ENCODE results near the gene TUBAL3.

DNA sequence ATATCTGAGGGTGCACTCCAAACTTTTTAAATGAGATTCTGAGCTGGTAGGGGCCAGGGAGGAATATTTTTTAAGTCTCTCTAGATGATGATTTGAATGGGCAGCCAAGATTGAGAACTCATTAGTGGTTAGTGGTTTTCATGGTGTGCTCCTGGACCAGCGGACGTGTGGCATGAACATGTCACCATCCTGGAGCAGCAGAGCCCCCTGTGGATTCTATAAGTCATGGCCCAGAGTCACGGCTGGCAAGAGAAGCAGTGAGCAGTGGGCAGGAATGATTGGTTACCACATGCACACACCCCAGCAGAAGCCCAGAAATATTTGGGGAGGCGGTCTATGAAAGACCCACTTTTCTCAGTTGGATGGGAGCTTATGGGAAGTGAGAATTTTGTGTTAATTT lies 61.1 kb downstream of the TUBAL3 start:
- TF ChIP-seq, protein P1, sequence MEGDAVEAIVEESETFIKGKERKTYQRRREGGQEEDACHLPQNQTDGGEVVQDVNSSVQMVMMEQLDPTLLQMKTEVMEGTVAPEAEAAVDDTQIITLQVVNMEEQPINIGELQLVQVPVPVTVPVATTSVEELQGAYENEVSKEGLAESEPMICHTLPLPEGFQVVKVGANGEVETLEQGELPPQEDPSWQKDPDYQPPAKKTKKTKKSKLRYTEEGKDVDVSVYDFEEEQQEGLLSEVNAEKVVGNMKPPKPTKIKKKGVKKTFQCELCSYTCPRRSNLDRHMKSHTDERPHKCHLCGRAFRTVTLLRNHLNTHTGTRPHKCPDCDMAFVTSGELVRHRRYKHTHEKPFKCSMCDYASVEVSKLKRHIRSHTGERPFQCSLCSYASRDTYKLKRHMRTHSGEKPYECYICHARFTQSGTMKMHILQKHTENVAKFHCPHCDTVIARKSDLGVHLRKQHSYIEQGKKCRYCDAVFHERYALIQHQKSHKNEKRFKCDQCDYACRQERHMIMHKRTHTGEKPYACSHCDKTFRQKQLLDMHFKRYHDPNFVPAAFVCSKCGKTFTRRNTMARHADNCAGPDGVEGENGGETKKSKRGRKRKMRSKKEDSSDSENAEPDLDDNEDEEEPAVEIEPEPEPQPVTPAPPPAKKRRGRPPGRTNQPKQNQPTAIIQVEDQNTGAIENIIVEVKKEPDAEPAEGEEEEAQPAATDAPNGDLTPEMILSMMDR (IDR thresholded peaks at IDR 0.05; ENCODE audit: low read depth, low read length, missing input control), result no peak
- no peak for TF ChIP-seq ATF3 (IDR thresholded peaks at IDR 0.05)
- TF ChIP-seq TAF1 (conservative IDR thresholded peaks at IDR 0.05), result no peak
- no peak for TF ChIP-seq RAD21 (IDR thresholded peaks at IDR 0.05)
- no peak for TF ChIP-seq YY1 (IDR thresholded peaks at IDR 0.05)
- TF ChIP-seq GABPA (IDR thresholded peaks at IDR 0.05 in 1 of 2, conservative IDR thresholded peaks at IDR 0.05 in 1 of 2), result no peak
